ENCODE measurements around the gene MRPS18C. TPM values are rescaled to one million over a fixed set of nuclear protein-coding genes. Genes with fewer than 3 reads are reported as not detected.

Gene MRPS18C
- total and polyA plus RNA-seq, 9 of the 15 experiments (the other 6 are each of a cell fraction or from before 2014, with no cell fraction given), result 54.3 to 390 (median 138) TPM

DNA sequence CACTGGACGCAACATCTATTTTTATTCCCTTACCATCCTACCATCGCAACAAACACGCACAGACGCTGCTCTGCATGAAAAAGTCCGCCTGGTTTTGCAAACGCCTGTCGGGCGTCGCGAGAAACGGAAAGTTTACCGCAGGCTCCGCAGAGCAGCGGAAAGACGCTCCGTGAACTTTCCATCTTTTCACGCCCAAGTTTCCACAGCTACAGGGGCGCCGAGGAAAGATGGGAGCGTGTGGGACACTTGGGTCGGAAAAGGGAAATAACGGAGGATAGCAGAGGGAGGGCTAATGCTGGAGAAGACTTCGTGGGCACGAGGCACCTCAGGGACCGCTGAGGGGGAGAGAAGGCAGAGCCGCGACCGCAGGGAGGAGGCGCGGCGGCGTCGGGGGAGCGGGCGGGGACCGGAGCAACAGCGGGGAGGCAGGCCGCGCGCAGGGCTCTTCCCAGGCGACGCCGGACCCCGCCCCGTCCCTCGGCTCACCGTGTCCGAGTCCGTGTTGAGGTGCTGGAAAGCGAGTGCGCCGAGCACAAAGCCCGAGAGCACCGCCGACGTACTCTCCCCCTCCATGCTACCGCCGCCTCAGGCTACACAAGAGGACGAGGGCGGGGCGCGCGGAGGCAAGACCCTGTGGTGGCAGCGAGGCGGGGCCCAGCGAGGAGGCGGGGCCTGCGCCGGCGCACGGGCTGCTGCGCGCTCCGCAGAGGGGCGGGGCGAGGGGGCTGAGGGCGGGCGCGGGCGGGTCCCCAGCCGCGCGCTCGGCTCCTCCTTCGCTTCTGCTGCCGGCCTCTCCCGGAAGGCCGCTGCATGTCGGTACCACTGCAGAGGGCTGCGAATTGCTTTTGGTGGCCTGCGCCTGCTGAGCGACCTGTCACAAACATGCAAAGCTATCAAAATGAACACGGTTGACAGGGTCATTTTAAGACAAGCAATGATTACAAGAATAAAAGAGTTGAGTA is 28.9 kb downstream of the MRPS18C start, which contains the start of gene ABRAXAS1 (continued):
- TF ChIP-seq RBM14 (IDR thresholded peaks at IDR 0.05; ENCODE audit: borderline replicate concordance, insufficient read depth, low read depth, low read length), result no peak
- TF ChIP-seq MEIS2 (IDR thresholded peaks at IDR 0.05; ENCODE audit: partially characterized antibody), result peak; percentile 79
- TF ChIP-seq BCL6 (CRISPR knock-in tag; IDR thresholded peaks at IDR 0.05), result peak; percentile 28; the same call in 1 of the 2 replicates
- no peak for TF ChIP-seq SETDB1 (IDR thresholded peaks at IDR 0.05; ENCODE audit: low read length)
- TF ChIP-seq, protein P1, sequence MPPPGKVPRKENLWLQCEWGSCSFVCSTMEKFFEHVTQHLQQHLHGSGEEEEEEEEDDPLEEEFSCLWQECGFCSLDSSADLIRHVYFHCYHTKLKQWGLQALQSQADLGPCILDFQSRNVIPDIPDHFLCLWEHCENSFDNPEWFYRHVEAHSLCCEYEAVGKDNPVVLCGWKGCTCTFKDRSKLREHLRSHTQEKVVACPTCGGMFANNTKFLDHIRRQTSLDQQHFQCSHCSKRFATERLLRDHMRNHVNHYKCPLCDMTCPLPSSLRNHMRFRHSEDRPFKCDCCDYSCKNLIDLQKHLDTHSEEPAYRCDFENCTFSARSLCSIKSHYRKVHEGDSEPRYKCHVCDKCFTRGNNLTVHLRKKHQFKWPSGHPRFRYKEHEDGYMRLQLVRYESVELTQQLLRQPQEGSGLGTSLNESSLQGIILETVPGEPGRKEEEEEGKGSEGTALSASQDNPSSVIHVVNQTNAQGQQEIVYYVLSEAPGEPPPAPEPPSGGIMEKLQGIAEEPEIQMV (tag; conservative IDR thresholded peaks at IDR 0.05; ENCODE audit: low read depth), result no peak
- TF ChIP-seq, protein P2, sequence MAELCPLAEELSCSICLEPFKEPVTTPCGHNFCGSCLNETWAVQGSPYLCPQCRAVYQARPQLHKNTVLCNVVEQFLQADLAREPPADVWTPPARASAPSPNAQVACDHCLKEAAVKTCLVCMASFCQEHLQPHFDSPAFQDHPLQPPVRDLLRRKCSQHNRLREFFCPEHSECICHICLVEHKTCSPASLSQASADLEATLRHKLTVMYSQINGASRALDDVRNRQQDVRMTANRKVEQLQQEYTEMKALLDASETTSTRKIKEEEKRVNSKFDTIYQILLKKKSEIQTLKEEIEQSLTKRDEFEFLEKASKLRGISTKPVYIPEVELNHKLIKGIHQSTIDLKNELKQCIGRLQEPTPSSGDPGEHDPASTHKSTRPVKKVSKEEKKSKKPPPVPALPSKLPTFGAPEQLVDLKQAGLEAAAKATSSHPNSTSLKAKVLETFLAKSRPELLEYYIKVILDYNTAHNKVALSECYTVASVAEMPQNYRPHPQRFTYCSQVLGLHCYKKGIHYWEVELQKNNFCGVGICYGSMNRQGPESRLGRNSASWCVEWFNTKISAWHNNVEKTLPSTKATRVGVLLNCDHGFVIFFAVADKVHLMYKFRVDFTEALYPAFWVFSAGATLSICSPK (IDR thresholded peaks at IDR 0.05; ENCODE audit: borderline replicate concordance), result no peak
- peak; percentile 80 for TF ChIP-seq TAF1 (IDR thresholded peaks at IDR 0.05; ENCODE audit: control insufficient read depth, extremely low read depth, insufficient read depth, low read length, severe bottlenecking)
- no peak for TF ChIP-seq ZZZ3 (IDR thresholded peaks at IDR 0.05)
- TF ChIP-seq, protein P3, sequence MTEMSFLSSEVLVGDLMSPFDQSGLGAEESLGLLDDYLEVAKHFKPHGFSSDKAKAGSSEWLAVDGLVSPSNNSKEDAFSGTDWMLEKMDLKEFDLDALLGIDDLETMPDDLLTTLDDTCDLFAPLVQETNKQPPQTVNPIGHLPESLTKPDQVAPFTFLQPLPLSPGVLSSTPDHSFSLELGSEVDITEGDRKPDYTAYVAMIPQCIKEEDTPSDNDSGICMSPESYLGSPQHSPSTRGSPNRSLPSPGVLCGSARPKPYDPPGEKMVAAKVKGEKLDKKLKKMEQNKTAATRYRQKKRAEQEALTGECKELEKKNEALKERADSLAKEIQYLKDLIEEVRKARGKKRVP (CRISPR knock-in tag; IDR thresholded peaks at IDR 0.05), result no peak
- 0 out of 2 replicates have a peak, but pooled peaks have one; percentile 31 for TF ChIP-seq SMARCE1 (IDR thresholded peaks at IDR 0.05)
- TF ChIP-seq WHSC1 (IDR thresholded peaks at IDR 0.05; ENCODE audit: low read length), result no peak
- TF ChIP-seq KAT2B (IDR thresholded peaks at IDR 0.05; ENCODE audit: low read depth, low read length), result no peak
- no peak for TF ChIP-seq DDX20 (tag; IDR thresholded peaks at IDR 0.05; ENCODE audit: low read depth)
- TF ChIP-seq, protein P4, sequence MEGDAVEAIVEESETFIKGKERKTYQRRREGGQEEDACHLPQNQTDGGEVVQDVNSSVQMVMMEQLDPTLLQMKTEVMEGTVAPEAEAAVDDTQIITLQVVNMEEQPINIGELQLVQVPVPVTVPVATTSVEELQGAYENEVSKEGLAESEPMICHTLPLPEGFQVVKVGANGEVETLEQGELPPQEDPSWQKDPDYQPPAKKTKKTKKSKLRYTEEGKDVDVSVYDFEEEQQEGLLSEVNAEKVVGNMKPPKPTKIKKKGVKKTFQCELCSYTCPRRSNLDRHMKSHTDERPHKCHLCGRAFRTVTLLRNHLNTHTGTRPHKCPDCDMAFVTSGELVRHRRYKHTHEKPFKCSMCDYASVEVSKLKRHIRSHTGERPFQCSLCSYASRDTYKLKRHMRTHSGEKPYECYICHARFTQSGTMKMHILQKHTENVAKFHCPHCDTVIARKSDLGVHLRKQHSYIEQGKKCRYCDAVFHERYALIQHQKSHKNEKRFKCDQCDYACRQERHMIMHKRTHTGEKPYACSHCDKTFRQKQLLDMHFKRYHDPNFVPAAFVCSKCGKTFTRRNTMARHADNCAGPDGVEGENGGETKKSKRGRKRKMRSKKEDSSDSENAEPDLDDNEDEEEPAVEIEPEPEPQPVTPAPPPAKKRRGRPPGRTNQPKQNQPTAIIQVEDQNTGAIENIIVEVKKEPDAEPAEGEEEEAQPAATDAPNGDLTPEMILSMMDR (IDR thresholded peaks at IDR 0.05 in 2 of 3, conservative IDR thresholded peaks at IDR 0.05 in 1 of 3; ENCODE audit: insufficient read depth in 2 of 3, low read depth in 1 of 3, low read length in 3 of 3), result peak in 1 of 3 experiments; percentile 6; a peak in 1 of 6 replicates
- no peak for TF ChIP-seq BDP1 (IDR thresholded peaks at IDR 0.05; ENCODE audit: insufficient read depth, insufficient read length)
- peak; percentile 51; the same call in 1 of the 2 replicates for TF ChIP-seq HCFC1 (IDR thresholded peaks at IDR 0.05; ENCODE audit: low read depth, low read length)
- TF ChIP-seq ZEB2 (IDR thresholded peaks at IDR 0.05), result peak; percentile 24; the same call in 1 of the 2 replicates
- no peak for TF ChIP-seq DIDO1 (tag; IDR thresholded peaks at IDR 0.05; ENCODE audit: low read depth)
- no peak for TF ChIP-seq NFE2 (IDR thresholded peaks at IDR 0.05; ENCODE audit: low read depth)
- 0 out of 2 replicates have a peak, but pooled peaks have one; percentile 87 for TF ChIP-seq ZNF282 (CRISPR knock-in tag; IDR thresholded peaks at IDR 0.05)
- no peak; the same call in 1 of the 2 replicates for TF ChIP-seq MEF2A (IDR thresholded peaks at IDR 0.05; ENCODE audit: control insufficient read depth, low read depth, low read length)
